Adrenal gland (tissue), 12 donors: ENCODE results near the gene CTDSPL. TPM values are rescaled to one million over a fixed set of nuclear protein-coding genes. Genes with fewer than 3 reads are reported as not detected.

Experiments used
- DNase-seq, 7 donors: peaks; one replicate each; pipeline ENCODE4 v3.0.0-alpha.2; 2019 to 2020
- H3K27ac ChIP-seq, 5 donors: fragments of 200-600 bp; sonication (generic) in 4 of 5; 1 replicate in 3 of 5; 2 replicates in 2 of 5; pipeline versions ENCODE4 v1.5.1 to v1.8.0; 2016 to 2020; ENCODE audit warnings: mild to moderate bottlenecking in 1 of 5
- H3K27me3 ChIP-seq: fragments of 200-600 bp; 2 replicates; pipeline ENCODE4 v1.8.0; 2021
- H3K36me3 ChIP-seq, 2 donors: fragments of 200-600 bp; replicated peaks in 1 of 2; 1 replicate in 1 of 2; 2 replicates in 1 of 2; pipeline versions ENCODE4 v1.5.1 to v1.8.0; 2018 to 2022
- H3K4me1 ChIP-seq, 2 donors: fragments of 200-600 bp; replicated peaks in 1 of 2; 1 replicate in 1 of 2; 2 replicates in 1 of 2; pipeline versions ENCODE4 v1.5.1 to v1.8.0; 2018 to 2021
- H3K4me3 ChIP-seq, 4 donors: fragments of 200-600 bp; sonication (generic) in 3 of 4; one replicate each; pipeline ENCODE4 v1.5.1; 2016 to 2018
- H3K9me3 ChIP-seq, 3 donors: fragments of 200-600 bp; sonication (generic) in 1 of 3; replicated peaks in 1 of 3; 1 replicate in 2 of 3; 2 replicates in 1 of 3; pipeline versions ENCODE4 v1.5.1 to v1.8.0; 2016 to 2021
- POLR2A ChIP-seq, 2 donors: fragments of 450-650 bp; IDR thresholded peaks; one replicate each; pipeline ENCODE4 v1.6.1; 2017; ENCODE audit warnings: antibody characterized with exemption in 2 of 2, mild to moderate bottlenecking in 2 of 2, moderate library complexity in 1 of 2
- WGBS, 4 donors: extraction: QIAGEN DNeasy Blood & Tissue Kit in 2 of 4; methylation state at CpG; one replicate each; pipeline versions ENCODE4 v1.1.5 to v1.1.7; 2013 to 2017; 5-methylcytosine and 5-hydroxymethylcytosine counted together
- intact Hi-C, 2 donors: fragments of 100-400 bp; cut with DNase I; formaldehyde crosslinking; loops; one replicate each; pipeline versions ENCODE4 v1.14.1 to v1.15.0; 2022 to 2023
- polyA plus RNA-seq, 3 donors: library from polyadenylated mRNA; stranded (reverse); fragments of 200-250 nt in 2 of 3; fragments of 350-450 nt in 1 of 3; fragmentation: Illumina TruSeq in 1 of 3; extraction: RNeasy Lipid Tissue Mini Kit (QIAGEN cat#74804) in 1 of 3; gene quantifications; one replicate each; pipeline ENCODE4 v1.2.3, GENCODE V29; 2013 to 2014
- total RNA-seq, 9 donors: library from RNA; depleted of rRNA in 4 of 9; stranded (reverse); fragments of >200 nt in 4 of 9; fragments of 120-200 nt in 1 of 9; fragmentation: NEBNext Ultra II Directional in 1 of 9; extraction: Animal tissue kit (Norgen Biotek cat#: 25700) in 1 of 9; gene quantifications; one replicate each; pipeline versions ENCODE4 v1.1.0 to v1.2.4, GENCODE V29; 2013 to 2023
- TF ChIP-seq, protein P1 (sequence below), 6 experiments: fragments of 450-650 bp in 4 of 6; fragments of 200-600 bp in 2 of 6; sonication (generic) in 1 of 6; IDR thresholded peaks; 1 replicate in 5 of 6; 2 replicates in 1 of 6; pipeline versions ENCODE4 v1.5.1 to v1.8.0; 2016 to 2021; ENCODE audit warnings: antibody characterized with exemption in 6 of 6, mild to moderate bottlenecking in 2 of 6, moderate library complexity in 1 of 6
- donor health status: healthy with polysubstance abuse.
- donor health status: Bipolar disorder and iron deficiency.
- donor health status: DM: yes; HTN: yes; CAD: no.
- donor health status: DM: no; HTN: no; CAD: no.
- donor health status: DM: no; HTN: no; CAD: no.
- donor health status: DM: yes; HTN: yes; CAD: no.

Gene CTDSPL
- total and polyA plus RNA-seq, 12 donors: 6.4 to 27.7 (median 16.0) TPM

DNA sequence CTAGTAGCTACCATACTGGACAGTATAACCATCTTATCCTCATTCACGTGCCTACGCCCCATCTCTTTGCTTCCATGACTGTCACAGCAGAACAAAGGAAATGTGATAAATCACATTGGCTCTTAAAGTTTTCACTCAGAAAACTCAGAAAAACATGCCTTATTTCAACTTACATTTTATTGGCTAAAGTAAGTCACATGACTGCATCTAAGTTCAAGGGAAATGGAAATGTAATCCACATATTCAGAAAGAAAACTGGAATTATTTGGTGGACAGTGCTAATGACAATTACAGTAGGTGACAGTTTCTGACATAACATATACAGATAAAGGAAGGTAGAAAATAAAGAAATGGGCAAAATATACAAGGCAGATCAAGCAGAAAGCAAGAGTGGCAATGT is 91.5 kb downstream of the CTDSPL start:
- Histone ChIP-seq H3K4me3 (no peak overlapping the region), H3K4me1 (peaks cover 4 to 13% of the 10 kb centered on the region in 2 donors), H3K36me3 (no peaks in the 10 kb centered on the region), H3K27me3 (no peaks in the 10 kb centered on the region), H3K9me3 (no peaks in the 10 kb centered on the region), H3K27ac (no peak overlapping the region)
- WGBS, 4 donors: 91 to 100% (median 98%) methylated on average over 2 of the region's 2 CpGs
- no peak for DNase-seq
- intact Hi-C loops: no loop called here
- TF ChIP-seq POLR2A (IDR thresholded peaks at IDR 0.05): no peak
- TF ChIP-seq, protein P1, sequence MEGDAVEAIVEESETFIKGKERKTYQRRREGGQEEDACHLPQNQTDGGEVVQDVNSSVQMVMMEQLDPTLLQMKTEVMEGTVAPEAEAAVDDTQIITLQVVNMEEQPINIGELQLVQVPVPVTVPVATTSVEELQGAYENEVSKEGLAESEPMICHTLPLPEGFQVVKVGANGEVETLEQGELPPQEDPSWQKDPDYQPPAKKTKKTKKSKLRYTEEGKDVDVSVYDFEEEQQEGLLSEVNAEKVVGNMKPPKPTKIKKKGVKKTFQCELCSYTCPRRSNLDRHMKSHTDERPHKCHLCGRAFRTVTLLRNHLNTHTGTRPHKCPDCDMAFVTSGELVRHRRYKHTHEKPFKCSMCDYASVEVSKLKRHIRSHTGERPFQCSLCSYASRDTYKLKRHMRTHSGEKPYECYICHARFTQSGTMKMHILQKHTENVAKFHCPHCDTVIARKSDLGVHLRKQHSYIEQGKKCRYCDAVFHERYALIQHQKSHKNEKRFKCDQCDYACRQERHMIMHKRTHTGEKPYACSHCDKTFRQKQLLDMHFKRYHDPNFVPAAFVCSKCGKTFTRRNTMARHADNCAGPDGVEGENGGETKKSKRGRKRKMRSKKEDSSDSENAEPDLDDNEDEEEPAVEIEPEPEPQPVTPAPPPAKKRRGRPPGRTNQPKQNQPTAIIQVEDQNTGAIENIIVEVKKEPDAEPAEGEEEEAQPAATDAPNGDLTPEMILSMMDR (IDR thresholded peaks at IDR 0.05): no peak

DNA sequence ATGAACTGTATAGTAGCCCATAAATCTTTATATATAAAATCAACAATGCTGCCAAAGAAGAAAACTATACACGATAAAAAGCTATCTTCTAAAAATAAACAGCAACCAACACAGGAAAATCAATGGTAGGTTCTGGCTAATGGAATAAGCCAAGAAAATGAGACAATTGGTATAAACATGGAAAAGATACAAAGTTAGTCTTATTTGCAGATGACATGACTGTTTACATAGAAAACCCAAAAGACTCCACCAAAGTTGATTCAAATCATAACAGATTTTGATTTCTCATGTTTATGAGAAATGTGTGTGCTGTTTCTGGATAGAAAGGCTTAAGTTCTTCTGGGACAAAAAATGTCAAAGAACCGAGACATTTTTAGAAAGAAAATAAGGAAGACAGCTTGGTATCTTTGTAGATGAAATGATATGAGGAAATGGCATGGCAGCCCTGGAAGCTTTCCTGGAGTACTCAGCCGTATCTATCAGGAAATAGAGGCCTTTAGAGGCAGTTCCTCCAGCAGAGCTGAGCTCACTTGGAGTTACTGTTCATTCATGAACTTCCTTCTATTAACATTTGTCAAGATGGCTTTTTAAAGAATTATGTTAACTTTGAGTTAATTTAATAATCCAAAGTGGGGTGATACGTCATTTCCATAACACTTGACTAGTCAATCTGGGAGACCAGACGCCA is 92.2 kb downstream of the CTDSPL start:
- H3K4me3 ChIP-seq: no peak overlapping the region
- H3K27ac ChIP-seq: no peak overlapping the region
- H3K27me3 ChIP-seq: no peaks in the 10 kb centered on the region
- WGBS, 4 donors: 71 to 78% (median 72%) methylated on average over 4 to 5 of the region's 5 CpGs
- intact Hi-C loops: no loop called here
- H3K4me1 ChIP-seq: peaks cover 4 to 13% of the 10 kb centered on the region in 2 donors
- H3K36me3 ChIP-seq: no peaks in the 10 kb centered on the region
- no peak for DNase-seq
- no peaks in the 10 kb centered on the region for H3K9me3 ChIP-seq
- TF ChIP-seq POLR2A (IDR thresholded peaks at IDR 0.05): no peak
- TF ChIP-seq, protein P1 (IDR thresholded peaks at IDR 0.05): no peak

DNA sequence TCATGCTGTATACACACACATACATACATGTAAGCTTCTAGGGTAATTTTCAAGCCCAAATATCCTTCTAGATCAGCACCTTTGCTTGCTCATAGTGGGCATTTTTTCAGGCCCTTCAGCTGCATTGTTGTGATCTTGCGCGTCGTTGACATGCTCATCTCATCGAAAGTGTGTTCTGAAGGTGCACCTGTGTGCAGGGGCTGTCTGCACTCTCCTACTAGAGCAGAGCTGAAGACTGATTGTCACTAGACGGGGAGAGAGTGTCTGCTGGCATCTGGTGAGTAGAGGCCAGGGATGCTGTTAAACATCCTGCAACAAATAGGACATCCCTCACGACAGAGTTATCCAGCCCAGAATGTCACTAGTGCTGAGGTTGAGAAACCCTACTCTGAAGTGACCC is 93.2 kb downstream of the CTDSPL start:
- H3K36me3 ChIP-seq: no peaks in the 10 kb centered on the region
- no peaks in the 10 kb centered on the region for H3K9me3 ChIP-seq
- H3K4me3 ChIP-seq: no peak overlapping the region
- H3K27ac ChIP-seq: no peak overlapping the region
- intact Hi-C loops: no loop called here
- peaks cover 4 to 13% of the 10 kb centered on the region in 2 donors for H3K4me1 ChIP-seq
- DNase-seq: no peak
- WGBS, 4 donors: 92 to 97% (median 97%) methylated on average over 6 of the region's 6 CpGs
- TF ChIP-seq, protein P1 (IDR thresholded peaks at IDR 0.05): no peak
- no peak for TF ChIP-seq POLR2A (IDR thresholded peaks at IDR 0.05)
- H3K27me3 ChIP-seq: no peaks in the 10 kb centered on the region

DNA sequence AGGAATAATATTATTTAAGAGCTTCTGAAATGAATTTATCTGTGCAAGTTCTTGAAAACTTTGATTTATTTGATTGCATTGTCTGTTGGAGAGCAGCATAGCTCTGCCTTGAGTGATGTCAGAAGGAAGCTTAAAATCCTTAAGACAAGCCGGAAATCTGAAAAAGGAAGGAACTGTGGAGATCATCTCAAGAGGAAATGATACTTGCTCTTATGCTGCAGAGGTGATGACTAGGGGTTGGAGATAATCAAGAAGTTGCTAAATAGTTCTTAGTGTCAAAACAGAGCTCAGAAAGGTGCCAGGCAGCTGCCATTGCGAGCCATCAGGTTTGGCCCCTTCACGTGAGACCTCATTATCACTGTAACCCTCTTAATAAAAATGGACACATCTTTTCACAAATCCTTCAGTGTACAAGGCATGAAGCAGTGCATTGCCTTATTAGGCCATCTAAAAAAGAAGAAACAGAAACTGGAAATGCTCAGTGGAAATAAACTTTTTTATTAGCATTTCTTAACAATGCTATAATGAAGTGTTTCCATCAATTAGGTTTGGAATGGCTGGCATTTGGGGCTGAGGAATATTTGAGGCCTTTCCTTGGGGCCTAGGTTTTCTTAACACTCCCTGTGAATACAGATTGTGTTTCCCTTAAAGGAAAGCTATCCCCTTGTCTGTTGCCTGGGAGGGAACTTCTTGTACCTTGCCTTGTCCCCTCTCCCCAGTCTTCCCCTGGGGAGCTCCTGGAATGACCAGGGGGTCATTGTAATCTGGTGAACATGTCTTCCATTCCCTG is 94.4 kb downstream of the CTDSPL start:
- Histone ChIP-seq H3K4me3 (no peak overlapping the region), H3K9me3 (no peaks in the 10 kb centered on the region), H3K27me3 (no peaks in the 10 kb centered on the region), H3K36me3 (no peaks in the 10 kb centered on the region), H3K4me1 (peaks cover 4 to 13% of the 10 kb centered on the region in 2 donors), H3K27ac (peak overlapping the region in 2 of 5 donors; percentile 31 to 60)
- no peak for DNase-seq
- no peak for TF ChIP-seq POLR2A (IDR thresholded peaks at IDR 0.05)
- TF ChIP-seq, protein P1 (IDR thresholded peaks at IDR 0.05): no peak
- 57 to 74% (median 71%) methylated on average over 3 of the region's 3 CpGs for WGBS, 4 donors
- intact Hi-C loops: no loop called here
